Measurements from ENCODE around the gene PDE10A. TPM values are rescaled to one million over a fixed set of nuclear protein-coding genes. Genes with fewer than 3 reads are reported as not detected.

The PDE10A gene
- total and polyA plus RNA-seq, 4 experiments from 2014 or later: not detected

DNA sequence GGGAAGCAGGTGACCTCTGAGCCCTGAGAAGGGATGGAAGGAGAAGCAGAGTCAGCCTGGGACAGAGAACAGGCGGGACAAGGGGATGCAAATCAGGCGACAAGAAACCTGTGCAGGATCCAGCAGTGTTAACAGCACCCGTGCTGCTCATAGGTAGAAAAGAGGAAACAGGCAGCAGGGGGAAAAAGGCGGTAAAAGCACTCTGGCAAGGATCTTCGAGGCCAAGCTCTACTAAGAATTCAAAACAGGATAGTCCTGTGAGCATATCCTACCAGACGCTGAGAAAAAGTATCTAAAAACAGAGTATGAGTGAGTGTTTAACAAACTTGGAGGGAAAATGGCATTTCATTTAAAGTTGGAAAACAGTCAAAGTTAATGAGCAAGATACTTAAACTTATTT, 370.4 kb downstream of the PDE10A start:
- Histone ChIP-seq H3K36me3 (ENCODE audit: insufficient read depth, low read length) (no peaks in the 10 kb centered on the region), H3K27ac (ENCODE audit: low read depth, low read length) (no peak overlapping the region), H3K27me3 (ENCODE audit: insufficient read depth, low read length) (no peaks in the 10 kb centered on the region), H3K4me3 (ENCODE audit: low read length in 2 of 2) (no peak overlapping the region), H3K9me3 (ENCODE audit: control insufficient read depth in 1 of 2, low read length in 2 of 2) (no peaks in the 10 kb centered on the region), H3K4me1 (ENCODE audit: insufficient read depth, low read length) (no peaks in the 10 kb centered on the region)
- peaks cover 0 to 18% (median 3%) of the 10 kb centered on the region in 8 donors for H3K9me3 Mint-ChIP-seq
- no peak for DNase-seq
- CTCF ChIA-PET (ENCODE audit: partially characterized antibody): no interaction called here
- peak overlapping the region in 1 of 7 donors; percentile 12 for H3K27ac Mint-ChIP-seq
- no peaks in the 10 kb centered on the region for H3K4me1 Mint-ChIP-seq
- POLR2A ChIA-PET (ENCODE audit: partially characterized antibody): no interaction called here
- no peaks in the 10 kb centered on the region for H3K27me3 Mint-ChIP-seq
- H3K4me3 Mint-ChIP-seq: no peak overlapping the region
- intact Hi-C loops (cut with micrococcal nuclease): no loop called here
- no peaks in the 10 kb centered on the region for H3K36me3 Mint-ChIP-seq
